Adrenal gland (tissue), 5 donors: ENCODE measurements around the gene RNF220.

Source experiments
- POLR2A ChIP-seq, 2 donors: fragments of 450-650 bp; IDR thresholded peaks; one replicate each; pipeline ENCODE4 v1.6.1; 2017; ENCODE audit warnings: antibody characterized with exemption in 2 of 2, mild to moderate bottlenecking in 2 of 2, moderate library complexity in 1 of 2
- TF ChIP-seq, protein P1 (sequence below), 6 experiments: fragments of 450-650 bp in 4 of 6; fragments of 200-600 bp in 2 of 6; sonication (generic) in 1 of 6; IDR thresholded peaks; 1 replicate in 5 of 6; 2 replicates in 1 of 6; pipeline versions ENCODE4 v1.5.1 to v1.8.0; 2016 to 2021; ENCODE audit warnings: antibody characterized with exemption in 6 of 6, mild to moderate bottlenecking in 2 of 6, moderate library complexity in 1 of 6
- donor health status: DM: no; HTN: no; CAD: no.

DNA sequence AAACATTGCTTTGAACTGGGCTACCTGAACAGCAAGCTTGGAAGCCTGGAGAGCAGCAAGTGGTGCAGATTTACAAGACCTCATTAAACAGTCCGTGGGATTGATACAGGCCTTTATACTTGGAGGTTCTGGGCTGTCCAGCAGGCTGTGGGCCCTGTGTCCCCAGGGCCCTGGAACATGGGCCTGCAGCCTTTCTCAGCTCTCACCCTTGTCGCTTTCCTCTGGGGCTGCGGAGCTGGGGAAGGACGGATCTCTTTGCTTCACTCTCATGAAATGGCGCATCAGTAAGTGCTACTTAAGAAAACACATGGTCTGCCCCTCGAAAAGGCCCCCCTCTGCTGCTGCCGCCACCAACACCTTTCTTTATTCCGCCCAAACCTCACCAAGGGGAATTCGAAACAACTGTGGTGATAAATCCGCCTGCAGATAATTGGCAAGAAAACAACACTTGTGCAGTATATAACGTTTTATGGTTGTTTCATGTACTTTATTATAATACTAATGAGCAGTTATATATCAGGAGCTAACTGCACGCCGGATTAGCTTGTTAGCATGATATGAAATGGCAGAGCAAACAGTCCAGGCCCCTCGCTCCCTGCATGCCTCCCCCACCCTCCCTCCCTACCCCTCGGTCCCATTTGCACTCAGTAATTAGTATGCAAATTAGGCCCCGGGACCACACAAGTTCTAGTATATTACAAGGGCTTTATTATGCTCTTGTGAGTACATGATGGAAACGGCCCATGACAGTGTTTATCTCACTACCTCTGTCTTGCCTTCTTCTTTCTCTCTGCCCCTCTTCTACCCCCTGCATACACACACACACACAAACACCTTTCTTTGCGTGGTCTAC is 131.5 kb downstream of the RNF220 start:
- TF ChIP-seq, protein P1, sequence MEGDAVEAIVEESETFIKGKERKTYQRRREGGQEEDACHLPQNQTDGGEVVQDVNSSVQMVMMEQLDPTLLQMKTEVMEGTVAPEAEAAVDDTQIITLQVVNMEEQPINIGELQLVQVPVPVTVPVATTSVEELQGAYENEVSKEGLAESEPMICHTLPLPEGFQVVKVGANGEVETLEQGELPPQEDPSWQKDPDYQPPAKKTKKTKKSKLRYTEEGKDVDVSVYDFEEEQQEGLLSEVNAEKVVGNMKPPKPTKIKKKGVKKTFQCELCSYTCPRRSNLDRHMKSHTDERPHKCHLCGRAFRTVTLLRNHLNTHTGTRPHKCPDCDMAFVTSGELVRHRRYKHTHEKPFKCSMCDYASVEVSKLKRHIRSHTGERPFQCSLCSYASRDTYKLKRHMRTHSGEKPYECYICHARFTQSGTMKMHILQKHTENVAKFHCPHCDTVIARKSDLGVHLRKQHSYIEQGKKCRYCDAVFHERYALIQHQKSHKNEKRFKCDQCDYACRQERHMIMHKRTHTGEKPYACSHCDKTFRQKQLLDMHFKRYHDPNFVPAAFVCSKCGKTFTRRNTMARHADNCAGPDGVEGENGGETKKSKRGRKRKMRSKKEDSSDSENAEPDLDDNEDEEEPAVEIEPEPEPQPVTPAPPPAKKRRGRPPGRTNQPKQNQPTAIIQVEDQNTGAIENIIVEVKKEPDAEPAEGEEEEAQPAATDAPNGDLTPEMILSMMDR (IDR thresholded peaks at IDR 0.05), result no peak
- TF ChIP-seq POLR2A (IDR thresholded peaks at IDR 0.05), result no peak
